Adrenal gland (tissue), 5 donors: Measurements from ENCODE around the gene ROCK2.

Source experiments
- POLR2A ChIP-seq, 2 donors: fragments of 450-650 bp; IDR thresholded peaks; one replicate each; pipeline ENCODE4 v1.6.1; 2017; ENCODE audit warnings: antibody characterized with exemption in 2 of 2, mild to moderate bottlenecking in 2 of 2, moderate library complexity in 1 of 2
- TF ChIP-seq, protein P1 (sequence below), 6 experiments: fragments of 450-650 bp in 4 of 6; fragments of 200-600 bp in 2 of 6; sonication (generic) in 1 of 6; IDR thresholded peaks; 1 replicate in 5 of 6; 2 replicates in 1 of 6; pipeline versions ENCODE4 v1.5.1 to v1.8.0; 2016 to 2021; ENCODE audit warnings: antibody characterized with exemption in 6 of 6, mild to moderate bottlenecking in 2 of 6, moderate library complexity in 1 of 6
- donor health status: DM: no; HTN: no; CAD: no.

DNA sequence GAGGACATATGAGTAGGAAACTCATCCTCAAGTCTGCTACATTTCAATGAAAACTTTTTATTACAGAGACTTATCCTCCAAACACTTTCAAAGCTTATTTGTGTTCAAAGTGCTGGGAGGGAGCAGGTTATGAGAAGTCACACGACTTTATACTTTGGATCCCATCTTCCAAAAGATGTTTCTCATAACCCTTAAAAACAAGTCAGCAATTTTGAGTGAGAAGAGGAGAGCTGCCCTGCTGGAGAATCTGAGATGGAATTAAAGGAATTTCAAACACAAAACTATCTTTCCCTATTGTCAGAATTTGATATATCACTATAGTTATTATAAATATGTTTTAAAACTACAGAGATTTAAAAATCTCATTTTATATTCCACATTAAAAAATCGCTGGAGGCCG lies 45.8 kb downstream of the ROCK2 start:
- TF ChIP-seq, protein P1, sequence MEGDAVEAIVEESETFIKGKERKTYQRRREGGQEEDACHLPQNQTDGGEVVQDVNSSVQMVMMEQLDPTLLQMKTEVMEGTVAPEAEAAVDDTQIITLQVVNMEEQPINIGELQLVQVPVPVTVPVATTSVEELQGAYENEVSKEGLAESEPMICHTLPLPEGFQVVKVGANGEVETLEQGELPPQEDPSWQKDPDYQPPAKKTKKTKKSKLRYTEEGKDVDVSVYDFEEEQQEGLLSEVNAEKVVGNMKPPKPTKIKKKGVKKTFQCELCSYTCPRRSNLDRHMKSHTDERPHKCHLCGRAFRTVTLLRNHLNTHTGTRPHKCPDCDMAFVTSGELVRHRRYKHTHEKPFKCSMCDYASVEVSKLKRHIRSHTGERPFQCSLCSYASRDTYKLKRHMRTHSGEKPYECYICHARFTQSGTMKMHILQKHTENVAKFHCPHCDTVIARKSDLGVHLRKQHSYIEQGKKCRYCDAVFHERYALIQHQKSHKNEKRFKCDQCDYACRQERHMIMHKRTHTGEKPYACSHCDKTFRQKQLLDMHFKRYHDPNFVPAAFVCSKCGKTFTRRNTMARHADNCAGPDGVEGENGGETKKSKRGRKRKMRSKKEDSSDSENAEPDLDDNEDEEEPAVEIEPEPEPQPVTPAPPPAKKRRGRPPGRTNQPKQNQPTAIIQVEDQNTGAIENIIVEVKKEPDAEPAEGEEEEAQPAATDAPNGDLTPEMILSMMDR (IDR thresholded peaks at IDR 0.05), result no peak
- TF ChIP-seq POLR2A (IDR thresholded peaks at IDR 0.05), result no peak
